ENCODE measurements around the gene CDK12. TPM values are rescaled to one million over a fixed set of nuclear protein-coding genes. Genes with fewer than 3 reads are reported as not detected.

Gene CDK12
- total and polyA plus RNA-seq, 2 experiments from 2014 or later, result 20.9 to 55.3 TPM

GRCh38 chr17:39549747-39550573 lies 88.7 kb downstream of the CDK12 start:
- Histone ChIP-seq H3K27me3 (ENCODE audit: insufficient read depth) (no peaks in the 10 kb centered on the region), H3K79me2 (replicated peaks; ENCODE audit: insufficient read depth) (no peaks in the 10 kb centered on the region), H2AFZ (no peak overlapping the region), H3K4me3 (no peak overlapping the region), H3K4me2 (no peak overlapping the region), H3K36me3 (ENCODE audit: insufficient read depth) (no peaks in the 10 kb centered on the region), H3K4me1 (ENCODE audit: insufficient read depth) (no peaks in the 10 kb centered on the region), H3F3A (replicated peaks; ENCODE audit: low read depth) (0 out of 2 replicates have a peak, but pooled peaks cover 4% of the 10 kb centered on the region), H4K20me1 (replicated peaks; ENCODE audit: insufficient read depth) (no peaks in the 10 kb centered on the region), H3K27ac (ENCODE audit: low read depth) (no peak overlapping the region), H3K9me2 (ENCODE audit: insufficient read depth) (no peaks in the 10 kb centered on the region)
- no peak overlapping the region for H3K4me3 Mint-ChIP-seq
- ATAC-seq (no peak), DNase-seq (ENCODE audit: low spot score) (no peak)
- no peak overlapping the region for H3K27ac Mint-ChIP-seq
- no peaks in the 10 kb centered on the region for H3K9me3 Mint-ChIP-seq
- TF ChIP-seq EZH2 (IDR thresholded peaks at IDR 0.05; ENCODE audit: low read depth, unreplicated experiment), result no peak
- TF ChIP-seq STAT1 (IDR thresholded peaks at IDR 0.05; ENCODE audit: unreplicated experiment), result no peak
- no peak for TF ChIP-seq POLR2AphosphoS5 (IDR thresholded peaks at IDR 0.05; ENCODE audit: low read depth)
- TF ChIP-seq JUNB (IDR thresholded peaks at IDR 0.05; ENCODE audit: unreplicated experiment), result no peak
- no peak for TF ChIP-seq NANOG (IDR thresholded peaks at IDR 0.05; ENCODE audit: borderline replicate concordance)
- no peak for TF ChIP-seq REST (IDR thresholded peaks at IDR 0.05; ENCODE audit: unreplicated experiment)
- no peak for TF ChIP-seq ZNF331 (CRISPR knock-in tag; IDR thresholded peaks at IDR 0.05; ENCODE audit: low read depth)
- peaks cover 10% of the 10 kb centered on the region for H3K27me3 Mint-ChIP-seq (ENCODE audit: insufficient read depth, low read depth, poor library complexity)
- H3K4me1 Mint-ChIP-seq, result no peaks in the 10 kb centered on the region
- H3K36me3 Mint-ChIP-seq (ENCODE audit: low read depth), result no peaks in the 10 kb centered on the region; the same call in 2 of the 3 replicates

- ATAC-seq, result no peak
- peaks cover 11% of the 10 kb centered on the region; the same call in 1 of the 2 replicates for H3K4me1 ChIP-seq (ENCODE audit: insufficient read depth)
- H2AFZ ChIP-seq, result no peak overlapping the region
- H4K20me1 ChIP-seq (replicated peaks; ENCODE audit: insufficient read depth), result no peaks in the 10 kb centered on the region
- no peak overlapping the region for H3K4me3 ChIP-seq
- H3F3A ChIP-seq (replicated peaks; ENCODE audit: low read depth), result 0 out of 2 replicates have a peak, but pooled peaks cover 4% of the 10 kb centered on the region
- Mint-ChIP-seq H3K4me3 (no peak overlapping the region), H3K27me3 (ENCODE audit: insufficient read depth, low read depth, poor library complexity) (peaks cover 10% of the 10 kb centered on the region), H3K36me3 (ENCODE audit: low read depth) (no peaks in the 10 kb centered on the region; the same call in 2 of the 3 replicates), H3K9me3 (no peaks in the 10 kb centered on the region), H3K4me1 (peaks cover 16% of the 10 kb centered on the region), H3K27ac (no peak overlapping the region)
- H3K27ac ChIP-seq (ENCODE audit: low read depth), result no peak overlapping the region
- no peak overlapping the region for H3K4me2 ChIP-seq
- no peak for DNase-seq (ENCODE audit: low spot score)
- no peaks in the 10 kb centered on the region for H3K79me2 ChIP-seq (replicated peaks; ENCODE audit: insufficient read depth)
- no peaks in the 10 kb centered on the region for H3K27me3 ChIP-seq (ENCODE audit: insufficient read depth)
- no peaks in the 10 kb centered on the region for H3K9me2 ChIP-seq (ENCODE audit: insufficient read depth)
- no peaks in the 10 kb centered on the region for H3K36me3 ChIP-seq (ENCODE audit: insufficient read depth)
- TF ChIP-seq ETS1 (IDR thresholded peaks at IDR 0.05) (no peak), STAT1 (IDR thresholded peaks at IDR 0.05; ENCODE audit: unreplicated experiment) (no peak), EZH2phosphoT487 (IDR thresholded peaks at IDR 0.05; ENCODE audit: unreplicated experiment) (no peak), REST (IDR thresholded peaks at IDR 0.05; ENCODE audit: unreplicated experiment) (no peak), EZH2 (IDR thresholded peaks at IDR 0.05; ENCODE audit: low read depth, unreplicated experiment) (no peak)
Measured at GRCh38 chr17:39551879-39552278, 90.6 kb downstream of the CDK12 start.
